Kidney epithelial cell (primary cell): ENCODE results near the gene TRNT1. TPM values are rescaled to one million over a fixed set of nuclear protein-coding genes. Genes with fewer than 3 reads are reported as not detected.

Source experiments
- DNase-seq: peaks from one replicate; pipeline ENCODE4 v3.0.0-alpha.2; 2010; ENCODE audit warnings: low read depth
- H3K27me3 ChIP-seq: 2 replicates; pipeline ENCODE4 v1.6.0; 2011; ENCODE audit warnings: low read length; ENCODE audit not compliant: control insufficient read depth, insufficient read depth
- H3K36me3 ChIP-seq: 2 replicates; pipeline ENCODE4 v1.5.1; 2011; ENCODE audit warnings: low read length; ENCODE audit not compliant: control insufficient read depth, insufficient read depth
- H3K4me3 ChIP-seq: 2 replicates; pipeline ENCODE4 v1.5.1; 2011; ENCODE audit warnings: low read depth, mild to moderate bottlenecking, control low read depth, low read length
- CTCF ChIP-seq: IDR thresholded peaks from 2 replicates; pipeline ENCODE4 v1.5.1; 2011; ENCODE audit warnings: mild to moderate bottlenecking, moderate library complexity, low read length, control low read depth, inconsistent platforms; ENCODE audit not compliant: insufficient read depth, poor library complexity, severe bottlenecking
- total RNA-seq: library from RNA; depleted of rRNA; stranded (reverse); fragments of >200 nt; gene quantifications from 2 replicates; pipeline ENCODE4 v1.2.3, GENCODE V29; 2015

Gene TRNT1
- total RNA-seq, 1 donor from 2014 or later = 19.5 TPM

GRCh38 chr3:3117651-3118050, 9.1 kb upstream of the TRNT1 start:
- Histone ChIP-seq H3K27me3 (no peaks in the 10 kb centered on the region), H3K4me3 (no peak overlapping the region), H3K36me3 (no peaks in the 10 kb centered on the region)
- no peak for DNase-seq
- TF ChIP-seq CTCF = no peak

GRCh38 chr3:3119393-3119851, 7.3 kb upstream of the TRNT1 start:
- Histone ChIP-seq H3K36me3 (no peaks in the 10 kb centered on the region), H3K4me3 (no peak overlapping the region), H3K27me3 (no peaks in the 10 kb centered on the region)
- TF ChIP-seq CTCF = no peak
- DNase-seq = no peak

- H3K4me3 ChIP-seq = peak overlapping the region; percentile 66
- DNase-seq = no peak
- peaks cover 1% of the 10 kb centered on the region for H3K36me3 ChIP-seq
- H3K27me3 ChIP-seq = no peaks in the 10 kb centered on the region
- TF ChIP-seq CTCF = no peak
These were observed 763 bp upstream of the TRNT1 start for GRCh38 chr3:3125977-3126376.

GRCh38 chr3:3127432-3128010, 781 bp downstream of the TRNT1 start:
- DNase-seq = no peak
- Histone ChIP-seq H3K4me3 (peak overlapping the region; percentile 66), H3K36me3 (peaks cover 1% of the 10 kb centered on the region), H3K27me3 (no peaks in the 10 kb centered on the region)
- TF ChIP-seq CTCF = no peak

GRCh38 chr3:3129579-3129978, 2.8 kb downstream of the TRNT1 start:
- TF ChIP-seq CTCF = no peak
- H3K36me3 ChIP-seq = peaks cover 2% of the 10 kb centered on the region
- H3K27me3 ChIP-seq = no peaks in the 10 kb centered on the region
- H3K4me3 ChIP-seq = no peak overlapping the region
- DNase-seq = no peak

- no peak for DNase-seq
- no peak for TF ChIP-seq CTCF
- peaks cover 2% of the 10 kb centered on the region for H3K36me3 ChIP-seq
- no peaks in the 10 kb centered on the region for H3K27me3 ChIP-seq
- H3K4me3 ChIP-seq = no peak overlapping the region
These were observed 6.8 kb downstream of the TRNT1 start for GRCh38 chr3:3133500-3133899.
